ENCODE measurements around the gene KCTD12. TPM values are rescaled to one million over a fixed set of nuclear protein-coding genes. Genes with fewer than 3 reads are reported as not detected.

KCTD12 gene
- polyA plus RNA-seq, 3 donors = 72.9 to 86.0 (median 80.9) TPM

- DNase-seq = no peak
Observed at GRCh38 chr13:76863022-76863421, 23.2 kb downstream of the KCTD12 start.

- no peak for DNase-seq
Observed at GRCh38 chr13:76861859-76862258, 24.3 kb downstream of the KCTD12 start.

GRCh38 chr13:76860706-76861105 lies 25.5 kb downstream of the KCTD12 start:
- DNase-seq = no peak

GRCh38 chr13:76854894-76855293 lies 31.3 kb downstream of the KCTD12 start:
- no peak for DNase-seq

GRCh38 chr13:76853921-76854608 lies 32.1 kb downstream of the KCTD12 start:
- DNase-seq = no peak

GRCh38 chr13:76853481-76853880 lies 32.7 kb downstream of the KCTD12 start:
- DNase-seq = no peak

GRCh38 chr13:76852986-76853385 lies 33.2 kb downstream of the KCTD12 start:
- DNase-seq = no peak

GRCh38 chr13:76851961-76852360 lies 34.2 kb downstream of the KCTD12 start:
- no peak for DNase-seq

- DNase-seq = no peak
Observed at GRCh38 chr13:76849493-76849892, 36.7 kb downstream of the KCTD12 start.

GRCh38 chr13:76848596-76848995 lies 37.6 kb downstream of the KCTD12 start:
- DNase-seq = no peak

GRCh38 chr13:76846363-76846762 lies 39.8 kb downstream of the KCTD12 start:
- DNase-seq = no peak

- no peak for DNase-seq
Observed at GRCh38 chr13:76845865-76846264, 40.3 kb downstream of the KCTD12 start.

GRCh38 chr13:76845367-76845766 lies 40.8 kb downstream of the KCTD12 start:
- no peak for DNase-seq

GRCh38 chr13:76837801-76838200 lies 48.4 kb downstream of the KCTD12 start:
- no peak for DNase-seq

GRCh38 chr13:76836311-76836710 lies 49.9 kb downstream of the KCTD12 start:
- no peak for DNase-seq

- DNase-seq = no peak
Observed at GRCh38 chr13:76833441-76833954, 52.7 kb downstream of the KCTD12 start.

- no peak for DNase-seq
Observed at GRCh38 chr13:76832258-76832988, 53.8 kb downstream of the KCTD12 start.

- DNase-seq = no peak
Observed at GRCh38 chr13:76830805-76831204, 55.4 kb downstream of the KCTD12 start.

Other genes with a start within 250 kb of the KCTD12 start
- gene ACOD1, start 62.1 kb upstream of the KCTD12 start, polyA plus RNA-seq (ENCODE audit: insufficient read length in 3 of 3) = not detected
- gene CLN5, start 105.7 kb upstream of the KCTD12 start, polyA plus RNA-seq (ENCODE audit: insufficient read length in 3 of 3) = 10 to 100 TPM; 39.8 to 50.7 (median 47.6) TPM
- gene FBXL3, start 140.8 kb upstream of the KCTD12 start, polyA plus RNA-seq (ENCODE audit: insufficient read length in 3 of 3) = 10 to 100 TPM; 51.3 to 56.7 (median 55.5) TPM